H9 (cell line): ENCODE measurements around the gene CRACR2A. TPM values are rescaled to one million over a fixed set of nuclear protein-coding genes. Genes with fewer than 3 reads are reported as not detected.

Experiments used
- DNase-seq: peaks from one replicate; pipeline ENCODE4 v3.0.0-alpha.2; 2017
- H2AFZ ChIP-seq: one replicate; pipeline ENCODE4 v1.6.1; 2013; ENCODE audit warnings: mild to moderate bottlenecking, low read length, control low read depth, moderate library complexity
- H2AK5ac ChIP-seq: 2 replicates; pipeline ENCODE4 v1.6.1; 2013; ENCODE audit warnings: low read length, control low read depth, mixed read lengths; ENCODE audit not compliant: insufficient read length
- H2BK120ac ChIP-seq: one replicate; pipeline ENCODE4 v1.6.1; 2013; ENCODE audit warnings: low read depth, mild to moderate bottlenecking, low read length, control low read depth, inconsistent platforms; ENCODE audit not compliant: poor library complexity, severe bottlenecking
- H2BK12ac ChIP-seq: 2 replicates; pipeline ENCODE4 v1.6.1; 2013; ENCODE audit warnings: low read length, control low read depth, mixed read lengths, low read depth; ENCODE audit not compliant: insufficient read length
- H2BK15ac ChIP-seq: 2 replicates; pipeline ENCODE4 v1.6.1; 2013; ENCODE audit warnings: low read depth, low read length, control low read depth
- H2BK20ac ChIP-seq: one replicate; pipeline ENCODE4 v1.6.1; 2013; ENCODE audit warnings: low read depth, mild to moderate bottlenecking, low read length, control low read depth, inconsistent platforms; ENCODE audit not compliant: poor library complexity, severe bottlenecking
- H2BK5ac ChIP-seq: 2 replicates; pipeline ENCODE4 v1.6.1; 2013; ENCODE audit warnings: low read length, control low read depth, mixed read lengths; ENCODE audit not compliant: insufficient read length
- H3K14ac ChIP-seq: 2 replicates; pipeline ENCODE4 v1.6.1; 2013; ENCODE audit warnings: low read length, control low read depth; ENCODE audit not compliant: insufficient read depth
- H3K18ac ChIP-seq: 2 replicates; pipeline ENCODE4 v1.6.1; 2013; ENCODE audit warnings: low read depth, mild to moderate bottlenecking, mixed read lengths, low read length, control low read depth; ENCODE audit not compliant: insufficient read length
- H3K23ac ChIP-seq: 2 replicates; pipeline ENCODE4 v1.6.1; 2013; ENCODE audit warnings: low read length, control low read depth, mixed read lengths, low read depth; ENCODE audit not compliant: insufficient read length
- H3K23me2 ChIP-seq: 2 replicates; pipeline ENCODE4 v1.6.1; 2013; ENCODE audit warnings: low read depth, mild to moderate bottlenecking, mixed read lengths, low read length, control low read depth; ENCODE audit not compliant: insufficient read length, poor library complexity, severe bottlenecking
- H3K27ac ChIP-seq: 2 replicates; pipeline ENCODE4 v1.5.1; 2013; ENCODE audit warnings: low read length, control low read depth, mixed read lengths, low read depth; ENCODE audit not compliant: insufficient read length
- H3K27me3 ChIP-seq: 2 replicates; pipeline ENCODE4 v1.6.1; 2013; ENCODE audit warnings: low read length, control low read depth, inconsistent platforms; ENCODE audit not compliant: insufficient read depth
- H3K4ac ChIP-seq: 2 replicates; pipeline ENCODE4 v1.6.1; 2013; ENCODE audit warnings: low read depth, mild to moderate bottlenecking, control low read depth, inconsistent platforms, low read length, moderate library complexity
- H3K4me1 ChIP-seq: 2 replicates; pipeline ENCODE4 v1.6.1; 2013; ENCODE audit warnings: low read length, control low read depth, inconsistent platforms; ENCODE audit not compliant: insufficient read depth
- H3K4me2 ChIP-seq: 2 replicates; pipeline ENCODE4 v1.6.1; 2013; ENCODE audit warnings: low read length, control low read depth, mixed read lengths; ENCODE audit not compliant: insufficient read length, insufficient read depth
- H3K56ac ChIP-seq: 2 replicates; pipeline ENCODE4 v1.6.1; 2013; ENCODE audit warnings: low read depth, mild to moderate bottlenecking, mixed read lengths, low read length, control low read depth; ENCODE audit not compliant: insufficient read length
- H3K79me1 ChIP-seq: 2 replicates; pipeline ENCODE4 v1.6.1; 2013; ENCODE audit warnings: low read depth, mild to moderate bottlenecking, moderate library complexity, low read length, control low read depth, inconsistent platforms; ENCODE audit not compliant: insufficient read depth, poor library complexity, severe bottlenecking
- H3K79me2 ChIP-seq: 2 replicates; pipeline ENCODE4 v1.6.1; 2013; ENCODE audit warnings: low read length, control low read depth, inconsistent platforms; ENCODE audit not compliant: insufficient read depth
- H3K9ac ChIP-seq: 2 replicates; pipeline ENCODE4 v1.6.1; 2013; ENCODE audit warnings: low read length, control low read depth, mixed read lengths; ENCODE audit not compliant: insufficient read length; ENCODE audit errors: extremely low read depth
- H3K9me3 ChIP-seq: one replicate; pipeline ENCODE4 v1.6.1; 2013; ENCODE audit warnings: low read depth, low read length, inconsistent platforms; ENCODE audit not compliant: control insufficient read depth
- H3T11ph ChIP-seq: one replicate; pipeline ENCODE4 v1.6.1; 2013; ENCODE audit warnings: mild to moderate bottlenecking, low read length, control low read depth, inconsistent platforms
- H4K20me1 ChIP-seq: one replicate; pipeline ENCODE4 v1.6.1; 2013; ENCODE audit not compliant: control insufficient read depth, insufficient read length, insufficient read depth
- H4K5ac ChIP-seq: 2 replicates; pipeline ENCODE4 v1.6.1; 2013; ENCODE audit warnings: low read depth, mild to moderate bottlenecking, mixed read lengths, low read length, control low read depth; ENCODE audit not compliant: insufficient read length
- H4K8ac ChIP-seq: replicated peaks from 2 replicates; pipeline ENCODE4 v1.6.1; 2013; ENCODE audit warnings: low read length, control low read depth, mixed read lengths, low read depth; ENCODE audit not compliant: insufficient read length
- H4K91ac ChIP-seq: 2 replicates; pipeline ENCODE4 v1.6.1; 2013; ENCODE audit warnings: low read depth, mild to moderate bottlenecking, moderate library complexity, mixed read lengths, low read length, control low read depth; ENCODE audit not compliant: insufficient read length
- H3K27ac Mint-ChIP-seq, 3 experiments: 2 replicates in 2 of 3; 3 replicates in 1 of 3; pipeline ENCODE4 v1.8.0; 2020 to 2021; ENCODE audit warnings: mixed read lengths in 3 of 3, mild to moderate bottlenecking in 1 of 3, moderate library complexity in 1 of 3
- H3K27me3 Mint-ChIP-seq: 2 replicates; pipeline ENCODE4 v1.8.0; 2021; ENCODE audit warnings: low read depth, mild to moderate bottlenecking, moderate library complexity, mixed read lengths
- H3K36me3 Mint-ChIP-seq, 3 experiments: 2 replicates in 2 of 3; 3 replicates in 1 of 3; pipeline ENCODE4 v1.8.0; 2020 to 2021; ENCODE audit warnings: low read depth in 3 of 3, mixed read lengths in 3 of 3; ENCODE audit not compliant: insufficient read depth in 1 of 3
- H3K4me1 Mint-ChIP-seq, 2 experiments: 2 replicates each; pipeline ENCODE4 v1.8.0; 2020; ENCODE audit warnings: mixed read lengths in 2 of 2
- H3K4me3 Mint-ChIP-seq, 2 experiments: 2 replicates in 1 of 2; 3 replicates in 1 of 2; pipeline ENCODE4 v1.8.0; 2020 to 2021; ENCODE audit warnings: mild to moderate bottlenecking in 2 of 2, mixed read lengths in 2 of 2, moderate library complexity in 1 of 2
- H3K9me3 Mint-ChIP-seq, 2 experiments: 2 replicates in 1 of 2; 3 replicates in 1 of 2; pipeline ENCODE4 v1.8.0; 2020; ENCODE audit warnings: mild to moderate bottlenecking in 2 of 2, mixed read lengths in 2 of 2, moderate library complexity in 1 of 2
- WGBS: extraction: QIAGEN DNeasy Blood & Tissue Kit; methylation state at CpG from one replicate; pipeline ENCODE4 v1.1.7; 2013; ENCODE audit warnings: missing lambda C conversion rate, low lambda C conversion rate, mixed read lengths; ENCODE audit not compliant: insufficient read length; ENCODE audit errors: extremely low coverage; 5-methylcytosine and 5-hydroxymethylcytosine counted together
- total RNA-seq: library from RNA; stranded (reverse); gene quantifications from 2 replicates; pipeline ENCODE4 v1.2.1, GENCODE V29; 2021
- TF ChIP-seq, protein P1 (sequence below): fragments of 200-600 bp; sonication (generic); conservative IDR thresholded peaks from 3 replicates; pipeline ENCODE4 v1.8.0; 2021; ENCODE audit warnings: antibody characterized with exemption, mild to moderate bottlenecking

Gene CRACR2A
- total RNA-seq, 1 experiment from 2014 or later: 2.0 TPM

GRCh38 chr12:3777206-3777809, 24.4 kb upstream of the CRACR2A start:
- H3K79me2 ChIP-seq: no peaks in the 10 kb centered on the region
- Mint-ChIP-seq H3K9me3 (peaks cover 3% of the 10 kb centered on the region in 2 experiments; a peak in 2 of 5 replicates), H3K4me3 (no peak overlapping the region), H3K27ac (no peak overlapping the region), H3K36me3 (no peaks in the 10 kb centered on the region; a peak in 1 of 7 replicates), H3K27me3 (no peaks in the 10 kb centered on the region; the same call in 1 of the 2 replicates), H3K4me1 (no peaks in the 10 kb centered on the region; a peak in 1 of 4 replicates)
- TF ChIP-seq, protein P1, sequence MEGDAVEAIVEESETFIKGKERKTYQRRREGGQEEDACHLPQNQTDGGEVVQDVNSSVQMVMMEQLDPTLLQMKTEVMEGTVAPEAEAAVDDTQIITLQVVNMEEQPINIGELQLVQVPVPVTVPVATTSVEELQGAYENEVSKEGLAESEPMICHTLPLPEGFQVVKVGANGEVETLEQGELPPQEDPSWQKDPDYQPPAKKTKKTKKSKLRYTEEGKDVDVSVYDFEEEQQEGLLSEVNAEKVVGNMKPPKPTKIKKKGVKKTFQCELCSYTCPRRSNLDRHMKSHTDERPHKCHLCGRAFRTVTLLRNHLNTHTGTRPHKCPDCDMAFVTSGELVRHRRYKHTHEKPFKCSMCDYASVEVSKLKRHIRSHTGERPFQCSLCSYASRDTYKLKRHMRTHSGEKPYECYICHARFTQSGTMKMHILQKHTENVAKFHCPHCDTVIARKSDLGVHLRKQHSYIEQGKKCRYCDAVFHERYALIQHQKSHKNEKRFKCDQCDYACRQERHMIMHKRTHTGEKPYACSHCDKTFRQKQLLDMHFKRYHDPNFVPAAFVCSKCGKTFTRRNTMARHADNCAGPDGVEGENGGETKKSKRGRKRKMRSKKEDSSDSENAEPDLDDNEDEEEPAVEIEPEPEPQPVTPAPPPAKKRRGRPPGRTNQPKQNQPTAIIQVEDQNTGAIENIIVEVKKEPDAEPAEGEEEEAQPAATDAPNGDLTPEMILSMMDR: peak; percentile 87
- H3K9ac ChIP-seq: no peak overlapping the region
- no peak overlapping the region for H4K8ac ChIP-seq
- no peak for DNase-seq
- H3K79me1 ChIP-seq: no peaks in the 10 kb centered on the region
- no CpG with 5 or more reads among the region's 3 CpGs for WGBS
- no peak overlapping the region for H4K5ac ChIP-seq
- H2AK5ac ChIP-seq: no peak overlapping the region
- H4K20me1 ChIP-seq: no peaks in the 10 kb centered on the region
- no peak overlapping the region for H3K4me2 ChIP-seq
- no peaks in the 10 kb centered on the region for H3K23me2 ChIP-seq
- no peak overlapping the region for H2BK20ac ChIP-seq
- no peak overlapping the region for H3K23ac ChIP-seq
- no peak overlapping the region for H3T11ph ChIP-seq
- no peaks in the 10 kb centered on the region for H3K9me3 ChIP-seq
- H3K4me1 ChIP-seq: no peaks in the 10 kb centered on the region
- no peak overlapping the region for H3K27ac ChIP-seq
- H2BK120ac ChIP-seq: no peak overlapping the region
- H2BK15ac ChIP-seq: no peak overlapping the region
- H2BK12ac ChIP-seq: no peak overlapping the region
- no peak overlapping the region for H4K91ac ChIP-seq
- H3K56ac ChIP-seq: no peak overlapping the region
- no peak overlapping the region for H3K18ac ChIP-seq
- no peak overlapping the region for H2BK5ac ChIP-seq
- no peak overlapping the region for H3K14ac ChIP-seq
- no peak overlapping the region for H2AFZ ChIP-seq
- H3K27me3 ChIP-seq: no peaks in the 10 kb centered on the region
- no peak overlapping the region for H3K4ac ChIP-seq
